Measurements from ENCODE around the gene KLK4.

- TF ChIP-seq ZNF133 (CRISPR knock-in tag; IDR thresholded peaks at IDR 0.05) = no peak
- TF ChIP-seq THRA (IDR thresholded peaks at IDR 0.05) = no peak
- no peak for TF ChIP-seq FOXA3 (CRISPR knock-in tag; conservative IDR thresholded peaks at IDR 0.05 in 1 of 2, IDR thresholded peaks at IDR 0.05 in 1 of 2)
- no peak for TF ChIP-seq SMC3 (conservative IDR thresholded peaks at IDR 0.05; ENCODE audit: insufficient read depth, low read depth, low read length)
- no peak for TF ChIP-seq MAX (CRISPR knock-in tag; IDR thresholded peaks at IDR 0.05)
- TF ChIP-seq ZBTB43 (CRISPR knock-in tag; IDR thresholded peaks at IDR 0.05) = no peak
- no peak for TF ChIP-seq CTCF (IDR thresholded peaks at IDR 0.05 in 2 of 3, conservative IDR thresholded peaks at IDR 0.05 in 1 of 3; ENCODE audit: insufficient read depth in 2 of 3, low read depth in 1 of 3, low read length in 3 of 3)
- TF ChIP-seq CBX3 (IDR thresholded peaks at IDR 0.05; ENCODE audit: borderline replicate concordance in 1 of 2, low read length in 2 of 2) = no peak
- TF ChIP-seq BRD4 (IDR thresholded peaks at IDR 0.05) = no peak
Measured at GRCh38 chr19:50931023-50931422, 19.8 kb upstream of the KLK4 start.

All from K562 (cell line).